Right lobe of liver (tissue), 6 donors: ENCODE results near the gene SEC14L2. TPM values are rescaled to one million over a fixed set of nuclear protein-coding genes. Genes with fewer than 3 reads are reported as not detected.

Experiments
- ATAC-seq, 4 donors: fragments of 200-7000 bp; cut with Tn5 transposase; one replicate each; pipeline ENCODE4 v1.9.1; 2020; ENCODE audit warnings: mild to moderate bottlenecking in 4 of 4, moderate library complexity in 4 of 4
- DNase-seq, 3 donors: peaks; one replicate each; pipeline ENCODE4 v3.0.0-alpha.2; 2020
- H3K27ac ChIP-seq, 3 donors: fragments of 200-600 bp; one replicate each; pipeline ENCODE4 v1.8.0; 2022
- H3K27me3 ChIP-seq, 2 donors: fragments of 200-600 bp; one replicate each; pipeline ENCODE4 v1.8.0; 2022
- H3K36me3 ChIP-seq, 4 donors: fragments of 200-600 bp; sonication (generic) in 1 of 4; one replicate each; pipeline versions ENCODE4 v1.5.1 to v1.8.0; 2017 to 2022; ENCODE audit warnings: control low read depth in 1 of 4
- H3K4me1 ChIP-seq, 4 donors: fragments of 200-600 bp; sonication (generic) in 1 of 4; one replicate each; pipeline versions ENCODE4 v1.5.1 to v1.8.0; 2017 to 2022; ENCODE audit warnings: control low read depth in 1 of 4
- H3K4me3 ChIP-seq, 3 donors: fragments of 200-600 bp; one replicate each; pipeline ENCODE4 v1.8.0; 2022
- H3K9me3 ChIP-seq, 4 donors: fragments of 200-600 bp; sonication (generic) in 1 of 4; one replicate each; pipeline versions ENCODE4 v1.5.1 to v1.8.0; 2017 to 2022; ENCODE audit warnings: control low read depth in 1 of 4
- CTCF ChIP-seq, 4 donors: fragments of 200-600 bp in 3 of 4; fragments of 450-650 bp in 1 of 4; IDR thresholded peaks; one replicate each; pipeline versions ENCODE4 v1.5.1 to v1.8.0; 2016 to 2022; ENCODE audit warnings: antibody characterized with exemption in 4 of 4, mild to moderate bottlenecking in 2 of 4
- POLR2A ChIP-seq: fragments of 450-650 bp; IDR thresholded peaks from one replicate; pipeline ENCODE4 v1.6.1; 2017; ENCODE audit warnings: antibody characterized with exemption, mild to moderate bottlenecking
- WGBS: methylation state at CpG from one replicate; pipeline ENCODE4 v1.1.6; 2018; ENCODE audit warnings: low coverage, low lambda C conversion rate; ENCODE audit not compliant: insufficient coverage; ENCODE audit errors: missing lambda C conversion rate; 5-methylcytosine and 5-hydroxymethylcytosine counted together
- intact Hi-C, 2 donors: fragments of 100-400 bp; cut with DNase I; formaldehyde crosslinking; loops; one replicate each; pipeline versions ENCODE4 v1.11.2 to v1.14.1; 2022
- total RNA-seq, 6 experiments: library from RNA; depleted of rRNA in 2 of 6; stranded (reverse); fragments of >200 nt in 2 of 6; fragmentation: NEBNext Ultra II Directional in 3 of 6; extraction: Animal tissue kit (Norgen Biotek cat#: 25700) in 3 of 6; gene quantifications; one replicate each; pipeline versions ENCODE4 v1.1.0 to v1.2.4, GENCODE V29; 2016 to 2023
- donor health status: DM: no; HTN: yes; CAD: no.
- donor health status: DM: no; HTN: no; CAD: no.
- donor health status: DM: no; HTN: no; CAD: no.
- donor health status: DM: no; HTN: yes; CAD: no.
- donor health status: DM: no; HTN: yes; CAD: no.

Gene SEC14L2
- total RNA-seq, 6 experiments from 2014 or later, result 42.7 to 240 (median 101) TPM

GRCh38 chr22:30393322-30393680 is 3.5 kb upstream of the SEC14L2 start:
- no peak for DNase-seq
- intact Hi-C loops, result loop anchor here (5.0 to 10.0 kb wide), 2 partner anchors 82 to 1001 kb away; partner anchors contain the start of gene SEC14L3 (in 1 of the 2)
- Histone ChIP-seq H3K9me3 (no peaks in the 10 kb centered on the region), H3K4me1 (peaks cover 0 to 33% (median 16%) of the 10 kb centered on the region in 4 donors), H3K27me3 (no peaks in the 10 kb centered on the region), H3K27ac (peak overlapping the region in 2 of 3 donors; percentile 95 to 96), H3K4me3 (no peak overlapping the region), H3K36me3 (no peaks in the 10 kb centered on the region)
- WGBS, result 38% methylated on average over 3 of the region's 7 CpGs
- no peak for TF ChIP-seq CTCF (IDR thresholded peaks at IDR 0.05)
- no peak for TF ChIP-seq POLR2A
- peak in 1 of 4 donors; percentile 0 for ATAC-seq

- ATAC-seq, result no peak
These were observed 2.9 kb upstream of the SEC14L2 start for GRCh38 chr22:30393885-30394284.

GRCh38 chr22:30397656-30398635 is 1.1 kb downstream of the SEC14L2 start:
- no peaks in the 10 kb centered on the region for H3K27me3 ChIP-seq
- peak overlapping the region; percentile 66 to 94 (median 90) for H3K27ac ChIP-seq

More at GRCh38 chr22:30393885-30394284, 2.9 kb upstream of the SEC14L2 start:
- Histone ChIP-seq H3K9me3 (no peaks in the 10 kb centered on the region), H3K36me3 (no peaks in the 10 kb centered on the region), H3K27me3 (no peaks in the 10 kb centered on the region), H3K4me3 (no peak overlapping the region), H3K4me1 (peaks cover 0 to 33% (median 16%) of the 10 kb centered on the region in 4 donors), H3K27ac (peak overlapping the region in 2 of 3 donors; percentile 95 to 96)
- no peak for DNase-seq
- TF ChIP-seq POLR2A (no peak), CTCF (IDR thresholded peaks at IDR 0.05) (no peak)
- WGBS, result 60% methylated on average over 3 of the region's 3 CpGs
- intact Hi-C loops, result loop anchor here (5.0 to 10.0 kb wide), 2 partner anchors 81 to 1002 kb away; partner anchors contain the start of gene SEC14L3 (in 1 of the 2)

More at GRCh38 chr22:30397656-30398635, 1.1 kb downstream of the SEC14L2 start:
- peaks cover 0 to 32% (median 3%) of the 10 kb centered on the region in 4 donors for H3K36me3 ChIP-seq
- H3K4me3 ChIP-seq, result peak overlapping the region; percentile 64 to 99 (median 91)
- no peaks in the 10 kb centered on the region for H3K9me3 ChIP-seq
- TF ChIP-seq CTCF (IDR thresholded peaks at IDR 0.05) (no peak), POLR2A (peak; percentile 57)
- ATAC-seq (peak; percentile 80 to 94 (median 88)), DNase-seq (peak; percentile 79 to 96 (median 91))
- 9% methylated on average over 10 of the region's 11 CpGs for WGBS
- H3K4me1 ChIP-seq, result peaks cover 0 to 54% (median 25%) of the 10 kb centered on the region in 4 donors
- intact Hi-C loops, result loop anchor here in 1 of 2 donors (10.0 kb wide), 1 partner anchor 77 kb away; the partner anchor contains the start of gene SEC14L3
